Neural cell (in vitro differentiated cells): ENCODE measurements around the gene C12orf75. TPM values are rescaled to one million over a fixed set of nuclear protein-coding genes. Genes with fewer than 3 reads are reported as not detected.

ENCODE experiments used
- H2AFZ ChIP-seq: fragments of 200-600, 300-800 bp; sonication (generic), shearing (Covaris generic); 2 replicates; pipeline ENCODE4 v1.6.0; 2014; ENCODE audit warnings: low read depth, mild to moderate bottlenecking, antibody characterized with exemption, low read length, moderate library complexity
- H3F3A ChIP-seq: fragments of 200-600 bp; shearing (Covaris generic); 2 replicates; pipeline ENCODE4 v1.6.1; 2016; ENCODE audit warnings: mild to moderate bottlenecking, moderate library complexity, mixed read lengths, antibody characterized with exemption, low read length; ENCODE audit not compliant: insufficient read depth, poor library complexity, severe bottlenecking
- H3K27ac ChIP-seq: fragments of 200-600, 300-800 bp; sonication (generic), shearing (Covaris generic); 2 replicates; pipeline ENCODE4 v1.5.1; 2014; ENCODE audit warnings: mild to moderate bottlenecking, low read length, moderate library complexity
- H3K27me3 ChIP-seq: fragments of 300-800, 200-600 bp; sonication (generic), shearing (Covaris generic); 2 replicates; pipeline ENCODE4 v1.6.0; 2014; ENCODE audit warnings: mild to moderate bottlenecking, low read depth, low read length, moderate library complexity; ENCODE audit not compliant: insufficient read depth
- H3K36me3 ChIP-seq: fragments of 300-800, 200-600 bp; sonication (generic), shearing (Covaris generic); 2 replicates; pipeline ENCODE4 v1.5.1; 2014; ENCODE audit warnings: mild to moderate bottlenecking, antibody characterized with exemption, low read length, moderate library complexity; ENCODE audit not compliant: insufficient read depth
- H3K4me2 ChIP-seq: fragments of 300-800, 200-600 bp; sonication (generic), shearing (Covaris generic); 2 replicates; pipeline ENCODE4 v1.6.0; 2014; ENCODE audit warnings: mild to moderate bottlenecking, low read length
- H3K4me3 ChIP-seq: fragments of 300-800, 200-600 bp; sonication (generic), shearing (Covaris generic); 2 replicates; pipeline ENCODE4 v1.5.1; 2014; ENCODE audit warnings: mild to moderate bottlenecking, low read length, moderate library complexity
- H3K79me2 ChIP-seq: fragments of 200-600 bp; shearing (Covaris generic); replicated peaks from 2 replicates; pipeline ENCODE4 v1.6.0; 2014; ENCODE audit warnings: mild to moderate bottlenecking, low read length, moderate library complexity; ENCODE audit not compliant: insufficient read depth
- H3K9ac ChIP-seq: fragments of 300-800, 200-600 bp; sonication (generic), shearing (Covaris generic); 2 replicates; pipeline ENCODE4 v1.6.1; 2016; ENCODE audit warnings: mild to moderate bottlenecking, low read length, mixed read lengths
- H3K9me2 ChIP-seq: fragments of 200-600 bp; shearing (Covaris generic); 2 replicates; pipeline ENCODE4 v1.6.1; 2016; ENCODE audit warnings: mild to moderate bottlenecking, low read length, mixed read lengths; ENCODE audit not compliant: insufficient read depth
- H3K9me3 ChIP-seq: fragments of 200-600, 300-800 bp; sonication (generic), shearing (Covaris generic); 2 replicates; pipeline ENCODE4 v1.6.1; 2016; ENCODE audit warnings: mild to moderate bottlenecking, mixed run types, low read length, moderate library complexity, mixed read lengths
- H4K20me1 ChIP-seq: fragments of 200-600 bp; shearing (Covaris generic); 2 replicates; pipeline ENCODE4 v1.6.1; 2016; ENCODE audit warnings: mild to moderate bottlenecking, mixed run types; ENCODE audit not compliant: insufficient read depth
- CTCF ChIP-seq: fragments of 450-650 bp; IDR thresholded peaks from 2 replicates; pipeline ENCODE4 v1.5.1; 2014; ENCODE audit warnings: antibody characterized with exemption, mild to moderate bottlenecking, moderate library complexity; ENCODE audit not compliant: poor library complexity, severe bottlenecking
- EP300 ChIP-seq: fragments of 450-650 bp; conservative IDR thresholded peaks from 2 replicates; pipeline ENCODE4 v1.6.1; 2014; ENCODE audit warnings: antibody characterized with exemption, mild to moderate bottlenecking, moderate library complexity; ENCODE audit not compliant: poor library complexity, severe bottlenecking
- EZH2 ChIP-seq: fragments of 200-600, 300-800 bp; shearing (Covaris generic), sonication (generic); IDR thresholded peaks from 2 replicates; pipeline ENCODE4 v1.6.1; 2014; ENCODE audit warnings: antibody characterized with exemption, low read length, borderline replicate concordance, mild to moderate bottlenecking; ENCODE audit not compliant: insufficient read depth, poor library complexity, severe bottlenecking
- MXI1 ChIP-seq: fragments of 450-650 bp; conservative IDR thresholded peaks from 2 replicates; pipeline ENCODE4 v1.6.1; 2014; ENCODE audit warnings: antibody characterized with exemption, mild to moderate bottlenecking; ENCODE audit not compliant: poor library complexity, severe bottlenecking
- POLR2AphosphoS5 ChIP-seq: IDR thresholded peaks from 2 replicates; pipeline ENCODE4 v1.6.1; 2012
- RAD21 ChIP-seq: fragments of 450-650 bp; conservative IDR thresholded peaks from 2 replicates; pipeline ENCODE4 v1.6.1; 2014; ENCODE audit warnings: antibody characterized with exemption, mild to moderate bottlenecking, moderate library complexity
- SMC3 ChIP-seq: fragments of 450-650 bp; conservative IDR thresholded peaks from 2 replicates; pipeline ENCODE4 v1.6.1; 2014; ENCODE audit warnings: antibody characterized with exemption, mild to moderate bottlenecking, moderate library complexity; ENCODE audit not compliant: poor library complexity
- TAF1 ChIP-seq: IDR thresholded peaks from 2 replicates; pipeline ENCODE4 v1.6.1; 2012; ENCODE audit warnings: low read depth
- polyA plus RNA-seq: library from polyadenylated mRNA; depleted of rRNA; stranded (reverse); fragments of >200 nt; gene quantifications from 2 replicates; pipeline ENCODE4 v1.2.3, GENCODE V29; 2014
- TF ChIP-seq, protein P1 (sequence below): IDR thresholded peaks from 2 replicates; pipeline ENCODE4 v1.6.1; 2012; ENCODE audit warnings: borderline replicate concordance

Gene C12orf75
- polyA plus RNA-seq, 1 donor from 2014 or later, result 25.2 TPM

- no peaks in the 10 kb centered on the region for H3K9me3 ChIP-seq
- H3K9ac ChIP-seq, result no peak overlapping the region
- H3K27me3 ChIP-seq, result no peaks in the 10 kb centered on the region
- no peaks in the 10 kb centered on the region for H3K36me3 ChIP-seq
- no peak overlapping the region for H3K4me3 ChIP-seq
- H4K20me1 ChIP-seq, result no peaks in the 10 kb centered on the region
- no peak overlapping the region for H2AFZ ChIP-seq
- no peak overlapping the region for H3K4me2 ChIP-seq
- no peaks in the 10 kb centered on the region for H3K79me2 ChIP-seq
- H3F3A ChIP-seq, result no peaks in the 10 kb centered on the region
- no peaks in the 10 kb centered on the region for H3K9me2 ChIP-seq
- no peak overlapping the region for H3K27ac ChIP-seq
- TF ChIP-seq RAD21, result no peak
- no peak for TF ChIP-seq MXI1
- no peak for TF ChIP-seq EP300
- TF ChIP-seq CTCF, result no peak
- TF ChIP-seq POLR2AphosphoS5, result no peak
- TF ChIP-seq, protein P1, sequence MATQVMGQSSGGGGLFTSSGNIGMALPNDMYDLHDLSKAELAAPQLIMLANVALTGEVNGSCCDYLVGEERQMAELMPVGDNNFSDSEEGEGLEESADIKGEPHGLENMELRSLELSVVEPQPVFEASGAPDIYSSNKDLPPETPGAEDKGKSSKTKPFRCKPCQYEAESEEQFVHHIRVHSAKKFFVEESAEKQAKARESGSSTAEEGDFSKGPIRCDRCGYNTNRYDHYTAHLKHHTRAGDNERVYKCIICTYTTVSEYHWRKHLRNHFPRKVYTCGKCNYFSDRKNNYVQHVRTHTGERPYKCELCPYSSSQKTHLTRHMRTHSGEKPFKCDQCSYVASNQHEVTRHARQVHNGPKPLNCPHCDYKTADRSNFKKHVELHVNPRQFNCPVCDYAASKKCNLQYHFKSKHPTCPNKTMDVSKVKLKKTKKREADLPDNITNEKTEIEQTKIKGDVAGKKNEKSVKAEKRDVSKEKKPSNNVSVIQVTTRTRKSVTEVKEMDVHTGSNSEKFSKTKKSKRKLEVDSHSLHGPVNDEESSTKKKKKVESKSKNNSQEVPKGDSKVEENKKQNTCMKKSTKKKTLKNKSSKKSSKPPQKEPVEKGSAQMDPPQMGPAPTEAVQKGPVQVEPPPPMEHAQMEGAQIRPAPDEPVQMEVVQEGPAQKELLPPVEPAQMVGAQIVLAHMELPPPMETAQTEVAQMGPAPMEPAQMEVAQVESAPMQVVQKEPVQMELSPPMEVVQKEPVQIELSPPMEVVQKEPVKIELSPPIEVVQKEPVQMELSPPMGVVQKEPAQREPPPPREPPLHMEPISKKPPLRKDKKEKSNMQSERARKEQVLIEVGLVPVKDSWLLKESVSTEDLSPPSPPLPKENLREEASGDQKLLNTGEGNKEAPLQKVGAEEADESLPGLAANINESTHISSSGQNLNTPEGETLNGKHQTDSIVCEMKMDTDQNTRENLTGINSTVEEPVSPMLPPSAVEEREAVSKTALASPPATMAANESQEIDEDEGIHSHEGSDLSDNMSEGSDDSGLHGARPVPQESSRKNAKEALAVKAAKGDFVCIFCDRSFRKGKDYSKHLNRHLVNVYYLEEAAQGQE, result no peak
- no peak for TF ChIP-seq EZH2
- no peak for TF ChIP-seq TAF1
These were observed 9.4 kb upstream of the C12orf75 start for GRCh38 chr12:105321125-105321524.

DNA sequence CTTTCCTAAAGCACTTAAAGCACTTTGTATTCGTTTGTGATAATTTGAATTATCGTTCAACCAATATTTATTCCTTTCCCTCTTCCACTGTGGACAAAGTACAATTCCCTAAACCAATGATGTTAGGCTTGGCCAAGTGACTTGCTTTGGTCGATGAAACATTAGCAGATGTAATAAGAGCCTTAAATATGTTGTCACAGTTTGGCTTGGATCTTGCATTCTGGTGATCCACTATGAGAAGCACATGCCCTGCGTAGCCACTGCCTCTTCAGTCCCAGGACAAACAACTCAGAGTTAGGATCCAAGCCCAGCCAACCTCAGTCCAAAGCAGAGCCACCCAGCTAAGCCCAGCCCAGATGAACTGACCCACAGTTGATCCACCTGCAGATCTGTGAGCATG lies 8.4 kb upstream of the C12orf75 start:
- TF ChIP-seq POLR2AphosphoS5, result no peak
- TF ChIP-seq CTCF, result no peak
- no peak for TF ChIP-seq MXI1
- TF ChIP-seq SMC3, result no peak
- TF ChIP-seq, protein P1, result no peak
- no peak for TF ChIP-seq EZH2
- TF ChIP-seq TAF1, result no peak
- no peak for TF ChIP-seq RAD21
- Histone ChIP-seq H3K27ac (no peak overlapping the region), H3K4me3 (no peak overlapping the region), H3K36me3 (no peaks in the 10 kb centered on the region), H3K9me3 (no peaks in the 10 kb centered on the region), H4K20me1 (no peaks in the 10 kb centered on the region), H3K4me2 (no peak overlapping the region), H2AFZ (no peak overlapping the region), H3F3A (no peaks in the 10 kb centered on the region), H3K27me3 (no peaks in the 10 kb centered on the region), H3K9me2 (no peaks in the 10 kb centered on the region), H3K9ac (no peak overlapping the region), H3K79me2 (no peaks in the 10 kb centered on the region)
